GM19099 (cell line): ENCODE measurements around the gene ERGIC1.

Experiments
- POLR2A ChIP-seq: IDR thresholded peaks from 3 replicates; pipeline ENCODE4 v1.6.1; 2011; ENCODE audit warnings: low read depth; ENCODE audit not compliant: insufficient read length; ENCODE audit errors: extremely low read depth

ERGIC1 gene

GRCh38 chr5:172874647-172875504, 40.8 kb downstream of the ERGIC1 start:
- no peak for TF ChIP-seq POLR2A

- no peak for TF ChIP-seq POLR2A
These were observed 41.6 kb downstream of the ERGIC1 start for GRCh38 chr5:172875505-172876279.

GRCh38 chr5:172876578-172876977, 42.5 kb downstream of the ERGIC1 start:
- TF ChIP-seq POLR2A, result no peak

GRCh38 chr5:172877466-172878260, 43.6 kb downstream of the ERGIC1 start:
- TF ChIP-seq POLR2A, result no peak

DNA sequence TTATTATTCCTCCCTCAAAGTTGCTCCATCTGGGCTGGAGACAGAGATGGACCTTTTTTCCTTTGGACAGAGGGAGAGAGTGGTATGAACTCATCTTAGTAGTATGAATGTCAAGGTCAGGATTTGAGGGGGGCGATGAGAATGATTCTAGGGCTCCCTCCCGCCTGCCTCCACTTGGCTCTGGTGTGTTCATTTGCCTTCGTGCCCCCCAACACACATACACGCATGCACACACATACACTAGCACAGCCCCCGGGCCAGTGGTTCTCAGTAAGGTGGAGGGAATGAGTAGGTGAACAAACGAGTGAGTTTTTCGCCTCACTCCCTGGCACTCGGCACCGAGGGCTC, 44.5 kb downstream of the ERGIC1 start:
- TF ChIP-seq POLR2A, result no peak

DNA sequence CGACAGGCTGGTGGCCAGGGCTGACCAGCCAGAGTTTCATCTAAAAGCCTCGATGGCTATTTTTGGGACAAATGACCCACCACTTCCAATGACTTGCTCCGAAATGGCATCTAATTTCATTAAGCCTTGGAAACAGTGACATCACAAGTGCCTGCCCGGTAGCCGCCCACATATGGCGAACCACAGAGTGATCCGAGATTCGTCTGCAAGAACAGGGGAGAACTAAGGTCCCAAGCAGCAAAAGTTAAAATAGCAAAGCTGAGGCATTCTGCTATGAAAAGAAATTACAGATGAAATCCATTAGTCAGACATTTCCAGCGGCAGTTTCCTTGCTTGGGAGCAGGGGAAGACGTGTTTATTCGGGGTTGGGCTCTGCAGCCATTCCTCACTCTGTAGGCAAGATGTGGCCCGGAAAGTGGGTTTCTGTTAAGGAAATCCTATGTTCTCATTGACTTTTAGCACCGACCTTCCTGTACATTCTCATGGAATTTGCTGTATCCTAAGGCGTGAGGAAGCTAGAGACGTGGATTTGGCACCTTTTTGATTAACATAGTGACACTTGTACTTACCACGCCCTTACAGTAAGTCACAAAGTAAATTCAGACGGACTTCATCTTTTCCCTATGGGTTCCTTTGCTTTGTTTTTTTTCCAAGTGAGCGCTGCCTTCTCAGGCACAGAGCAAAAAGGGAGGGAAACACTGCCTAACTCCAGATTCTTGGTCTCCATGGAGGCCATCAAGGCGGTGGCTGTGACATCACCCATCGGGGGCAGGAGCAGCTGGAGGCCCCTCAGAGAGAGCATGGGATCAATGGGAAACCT, 45.1 kb downstream of the ERGIC1 start:
- no peak for TF ChIP-seq POLR2A

GRCh38 chr5:172881691-172882370, 47.8 kb downstream of the ERGIC1 start:
- no peak for TF ChIP-seq POLR2A

DNA sequence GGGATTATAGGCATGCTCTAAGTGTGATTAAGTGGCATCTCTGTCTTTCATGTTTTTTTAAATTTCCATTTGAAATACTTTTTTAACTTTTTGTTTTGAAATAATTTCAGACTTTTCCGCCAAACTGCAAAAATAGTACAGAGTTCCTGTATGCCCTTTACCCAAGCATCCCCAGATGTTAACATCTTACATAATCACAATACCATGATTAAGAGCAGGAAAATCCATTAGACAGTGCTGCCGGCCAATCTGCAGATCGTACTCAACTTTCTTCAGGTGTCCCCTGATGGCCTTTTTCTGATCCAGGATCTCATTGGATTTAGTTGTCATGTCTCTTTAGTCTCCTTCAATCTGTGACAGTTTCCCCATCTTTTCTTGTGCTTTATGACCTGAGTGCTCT, 49.0 kb downstream of the ERGIC1 start:
- TF ChIP-seq POLR2A, result no peak

DNA sequence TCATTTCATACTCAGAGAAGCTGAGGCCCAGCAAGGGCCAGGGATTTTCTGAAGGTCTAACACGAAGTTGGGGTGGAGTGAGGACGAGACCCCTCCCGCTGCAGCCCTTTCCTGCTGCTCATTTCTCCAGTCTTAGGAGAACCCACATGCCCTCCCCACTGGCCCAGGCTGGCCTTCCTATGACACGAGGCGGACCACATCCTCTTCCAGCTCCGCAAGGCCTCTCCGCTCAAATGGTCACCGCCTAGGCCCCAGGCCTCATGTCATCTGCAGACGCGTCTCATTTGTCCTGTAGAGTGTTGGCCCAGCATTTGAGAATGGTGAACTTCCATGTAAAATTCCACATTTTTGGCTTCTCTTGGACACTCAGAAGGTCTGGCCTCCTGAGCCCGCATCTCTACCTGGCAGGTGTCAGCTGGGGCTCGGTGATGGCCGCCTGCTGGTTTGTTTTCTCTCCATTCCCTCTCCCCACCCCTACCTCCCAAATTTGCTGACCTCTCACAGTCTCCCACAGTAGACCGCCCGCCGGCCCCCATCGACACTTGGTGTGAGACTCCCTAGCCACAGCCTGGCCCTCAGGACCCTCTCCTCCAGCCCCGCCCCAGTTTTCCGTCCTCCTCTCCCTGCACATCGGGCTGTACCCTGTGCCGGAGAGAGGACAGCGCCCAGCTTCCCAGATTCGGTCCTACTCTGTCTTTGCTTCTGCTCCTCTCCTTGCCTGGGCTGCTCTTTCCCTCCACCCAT, 51.7 kb downstream of the ERGIC1 start:
- no peak for TF ChIP-seq POLR2A

DNA sequence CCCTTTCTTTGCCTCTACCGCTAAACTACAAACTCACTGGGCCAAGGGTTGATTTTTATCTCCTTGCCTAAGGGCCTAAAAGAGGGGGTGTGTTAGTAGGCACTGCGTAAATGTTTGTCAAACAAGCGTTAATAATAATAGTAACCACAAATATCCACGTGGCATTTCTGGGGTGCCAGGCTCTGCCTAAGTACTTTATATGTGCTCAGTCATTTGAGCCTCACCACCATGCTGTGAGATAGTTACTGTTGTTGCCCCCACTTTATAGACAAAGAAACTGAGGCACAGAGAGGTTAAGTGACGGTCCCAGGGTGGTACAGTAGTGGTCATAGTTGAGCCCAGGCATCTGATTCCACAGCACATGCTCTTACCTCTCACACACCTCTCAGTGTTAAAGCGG, 52.4 kb downstream of the ERGIC1 start:
- TF ChIP-seq POLR2A, result no peak

DNA sequence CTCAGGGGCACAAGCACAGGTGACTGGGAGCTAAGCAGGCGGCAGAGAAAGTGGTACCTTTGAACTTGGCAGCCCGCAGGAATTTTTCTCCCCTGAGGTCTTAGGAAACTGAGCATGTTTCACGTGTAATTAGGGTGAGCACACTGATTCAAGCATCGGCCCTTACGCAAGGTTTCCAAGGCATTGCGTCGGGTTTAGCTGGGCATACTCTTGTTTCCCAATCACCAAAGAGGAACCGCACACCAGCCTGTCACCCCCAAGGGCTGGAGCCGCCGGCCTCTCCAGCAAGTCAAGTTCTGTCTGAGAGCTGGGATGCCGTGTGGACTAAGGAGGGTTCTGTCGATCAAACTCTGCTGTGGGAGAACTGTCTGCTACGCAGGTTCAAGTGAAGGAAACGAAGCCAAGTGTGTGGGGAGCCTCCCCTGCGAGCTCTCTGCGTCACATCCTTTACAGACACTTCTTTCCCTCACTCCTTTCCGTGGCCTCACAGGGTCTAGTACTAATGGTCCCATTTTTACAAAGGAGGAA, 53.0 kb downstream of the ERGIC1 start:
- no peak for TF ChIP-seq POLR2A

DNA sequence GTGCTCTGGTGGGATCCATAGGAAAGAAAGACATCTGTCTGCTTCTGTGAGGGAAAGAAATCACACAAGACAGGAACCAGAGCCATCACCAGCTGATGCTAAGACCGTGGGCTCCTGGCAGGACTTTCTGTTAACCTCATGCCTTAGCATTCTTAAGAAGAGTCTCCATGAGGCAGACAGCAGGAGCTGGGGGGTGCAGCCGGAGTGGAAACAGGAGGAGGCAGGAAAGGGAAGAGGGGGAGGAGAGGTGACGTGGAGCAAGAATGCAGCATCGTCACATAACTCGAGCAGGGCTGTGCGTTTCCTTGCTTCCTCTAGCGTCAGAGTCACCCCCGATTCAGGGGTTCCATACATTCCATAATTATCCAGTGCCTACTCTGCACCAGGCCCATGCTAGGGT, 53.6 kb downstream of the ERGIC1 start:
- no peak for TF ChIP-seq POLR2A

DNA sequence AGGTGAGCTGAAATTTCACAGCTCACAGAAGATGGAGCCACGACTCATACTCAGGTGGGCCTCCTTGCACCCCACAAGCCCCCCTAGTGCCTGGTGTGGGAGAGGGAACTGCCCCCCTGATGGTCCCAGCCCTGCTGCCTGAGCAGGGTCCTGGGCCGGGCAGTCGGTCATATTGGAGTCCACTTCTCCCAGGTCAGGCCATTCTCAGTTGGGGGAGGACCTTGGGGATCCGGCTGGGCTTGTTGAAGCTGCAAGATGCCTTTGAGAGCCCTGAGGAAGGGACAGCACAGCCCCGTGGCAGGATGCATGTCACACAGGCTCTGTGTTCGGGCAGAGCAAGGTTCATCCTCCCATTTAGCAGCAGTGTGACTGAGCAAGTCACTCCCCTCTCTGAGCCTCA, 56.6 kb downstream of the ERGIC1 start:
- no peak for TF ChIP-seq POLR2A
